A549 (cell line): ENCODE results near the gene GGACT. TPM values are rescaled to one million over a fixed set of nuclear protein-coding genes. Genes with fewer than 3 reads are reported as not detected.

Experiments used
- ATAC-seq, 2 experiments: fragments of 200-7000 bp in 1 of 2; fragments of >200 bp in 1 of 2; cut with Nextera tagmentation in 1 of 2; cut with Tn5 transposase in 1 of 2; 3 replicates each; pipeline versions ENCODE4 v1.8.0 to v1.9.1; 2018 to 2020; ENCODE audit warnings: mild to moderate bottlenecking in 1 of 2, moderate library complexity in 1 of 2
- CTCF ChIA-PET: fragments of 300-600 bp; sonication (Branson Sonifier 250); formaldehyde crosslinking; extraction: SDS; loops from one replicate; lab custom pipeline; 2021; ENCODE audit warnings: antibody characterized with exemption, inconsistent platforms; lab: Yijun Ruan, JAX
- POLR2A ChIA-PET: fragments of 350-600 bp; formaldehyde crosslinking; extraction: SDS; loops from one replicate; lab custom pipeline; 2021; ENCODE audit warnings: antibody characterized with exemption, inconsistent platforms; lab: Yijun Ruan, JAX
- DNase-seq, 2 experiments: peaks; one replicate each; pipeline versions ENCODE4 v3.0.0 to v3.0.0-alpha.2; 2011 to 2016; ENCODE audit warnings: low read depth in 1 of 2, low spot score in 1 of 2
- FAIRE-seq: peaks from 2 replicates; lab custom pipeline; 2011; peaks lifted over from hg19 to GRCh38; lab: Jason Lieb, UNC
- H3K27ac ChIP-seq, 2 experiments: fragments of >200 bp; sonication (Bioruptor Twin); formaldehyde crosslinking; 3 replicates each; pipeline ENCODE4 v1.5.1; 2016 to 2017
- H3K4me1 ChIP-seq: fragments of >200 bp; sonication (Bioruptor Twin); formaldehyde crosslinking; 3 replicates; pipeline ENCODE4 v1.6.1; 2016
- H3K4me2 ChIP-seq: fragments of >200 bp; sonication (Bioruptor Twin); formaldehyde crosslinking; 3 replicates; pipeline ENCODE4 v1.6.1; 2016
- H3K4me3 ChIP-seq: fragments of >200 bp; sonication (Bioruptor Twin); formaldehyde crosslinking; 3 replicates; pipeline ENCODE4 v1.5.1; 2016
- H3K9me3 ChIP-seq: fragments of >200 bp; sonication (Bioruptor Twin); formaldehyde crosslinking; 3 replicates; pipeline ENCODE4 v1.6.1; 2016
- BHLHE40 ChIP-seq: IDR thresholded peaks from 2 replicates; pipeline ENCODE4 v1.6.1; 2012; ENCODE audit warnings: low read depth, low read length, inconsistent platforms
- CBX2 ChIP-seq: fragments of 200-600 bp; sonication (generic); IDR thresholded peaks from 2 replicates; pipeline ENCODE4 v1.6.1; 2016; ENCODE audit warnings: low read depth, mild to moderate bottlenecking, borderline replicate concordance
- CHD4 ChIP-seq: fragments of 200-600 bp; sonication (generic); IDR thresholded peaks from 2 replicates; pipeline ENCODE4 v1.6.1; 2016; ENCODE audit warnings: antibody characterized with exemption, mild to moderate bottlenecking, borderline replicate concordance
- CTCF ChIP-seq: fragments of >200 bp; sonication (Bioruptor Twin); formaldehyde crosslinking; IDR thresholded peaks from 3 replicates; pipeline ENCODE4 v1.5.1; 2016
- EHMT2 ChIP-seq: fragments of 200-600 bp; sonication (generic); IDR thresholded peaks from 2 replicates; pipeline ENCODE4 v1.6.1; 2016; ENCODE audit warnings: antibody characterized with exemption, low read depth, mild to moderate bottlenecking, moderate library complexity
- FOSB ChIP-seq: fragments of 250-450 bp; sonication (Bioruptor Pico); IDR thresholded peaks from 2 replicates; pipeline ENCODE4 v1.5.0; 2020; ENCODE audit warnings: mild to moderate bottlenecking, moderate library complexity
- HMGXB4 ChIP-seq: fragments of 250-450 bp; sonication (Bioruptor Pico); IDR thresholded peaks from 2 replicates; pipeline ENCODE4 v1.5.0; 2021; ENCODE audit warnings: mild to moderate bottlenecking, moderate library complexity, borderline replicate concordance
- HOXA7 ChIP-seq: fragments of 250-450 bp; sonication (Bioruptor Pico); IDR thresholded peaks from 2 replicates; pipeline ENCODE4 v1.5.0; 2020; ENCODE audit warnings: mild to moderate bottlenecking, moderate library complexity
- HOXB13 ChIP-seq: fragments of 250-450 bp; sonication (Bioruptor Pico); IDR thresholded peaks from 2 replicates; pipeline ENCODE4 v1.5.0; 2020; ENCODE audit warnings: low read depth, mild to moderate bottlenecking, moderate library complexity
- JUN ChIP-seq, 2 experiments: fragments of >200 bp; sonication (Bioruptor Twin); formaldehyde crosslinking; IDR thresholded peaks; 2 replicates in 1 of 2; 3 replicates in 1 of 2; pipeline ENCODE4 v1.6.1; 2016 to 2017
- MAFK ChIP-seq: fragments of 450-650 bp; IDR thresholded peaks from 2 replicates; pipeline ENCODE4 v1.6.1; 2014; ENCODE audit not compliant: partially characterized antibody
- MYC ChIP-seq: IDR thresholded peaks from 2 replicates; pipeline ENCODE4 v1.6.1; 2012; ENCODE audit warnings: mild to moderate bottlenecking, inconsistent platforms, low read length, improper control_type of control experiment, borderline replicate concordance
- NFE2L2 ChIP-seq: fragments of 150-350 bp; conservative IDR thresholded peaks from 2 replicates; pipeline ENCODE4 v1.6.1; 2014; ENCODE audit warnings: low read length
- NR3C1 ChIP-seq: fragments of >200 bp; sonication (Bioruptor Twin); formaldehyde crosslinking; IDR thresholded peaks from 3 replicates; pipeline ENCODE4 v1.6.1; 2017
- PBX3 ChIP-seq: IDR thresholded peaks from 2 replicates; pipeline ENCODE4 v1.6.1; 2012
- PHF8 ChIP-seq: fragments of 200-600 bp; sonication (generic); IDR thresholded peaks from 2 replicates; pipeline ENCODE4 v1.6.1; 2016; ENCODE audit warnings: low read depth, mild to moderate bottlenecking, antibody characterized with exemption, moderate library complexity, borderline replicate concordance
- POLR2A ChIP-seq: IDR thresholded peaks from 2 replicates; pipeline ENCODE4 v1.6.1; 2012; ENCODE audit warnings: mild to moderate bottlenecking, low read length
- RARB ChIP-seq: fragments of 250-450 bp; sonication (Bioruptor Pico); IDR thresholded peaks from 2 replicates; pipeline ENCODE4 v1.8.0; 2021; ENCODE audit warnings: mild to moderate bottlenecking, moderate library complexity
- SMC3 ChIP-seq: fragments of >200 bp; sonication (Bioruptor Twin); formaldehyde crosslinking; IDR thresholded peaks from 3 replicates; pipeline ENCODE4 v1.6.1; 2018; ENCODE audit warnings: inconsistent platforms
- SREBF2 ChIP-seq: fragments of 450-650 bp; IDR thresholded peaks from 2 replicates; pipeline ENCODE4 v1.6.1; 2014; ENCODE audit warnings: mild to moderate bottlenecking, moderate library complexity
- USF2 ChIP-seq: fragments of 450-650 bp; IDR thresholded peaks from 2 replicates; pipeline ENCODE4 v1.6.1; 2014; ENCODE audit warnings: antibody characterized with exemption
- ZNF302 ChIP-seq: fragments of 250-450 bp; sonication (Bioruptor Pico); IDR thresholded peaks from 2 replicates; pipeline ENCODE4 v1.9.0; 2021; ENCODE audit warnings: inconsistent platforms, mild to moderate bottlenecking, moderate library complexity
- WGBS: methylation state at CpG from one replicate; pipeline ENCODE4 v1.1.6; 2017; ENCODE audit errors: missing lambda C conversion rate; 5-methylcytosine and 5-hydroxymethylcytosine counted together
- polyA plus RNA-seq, 4 experiments: library from polyadenylated mRNA; depleted of rRNA in 3 of 4; stranded (reverse); fragments of >200 nt; fragmentation: RNase III in 1 of 4; extraction: RNeasy Plus Mini Kit Qiagen cat#74134 plus additional on column Dnase treatment in 1 of 4; gene quantifications; 2 replicates in 3 of 4; 3 replicates in 1 of 4; pipeline ENCODE4 v1.2.3, GENCODE V29; 2011 to 2017

GGACT gene
- polyA plus RNA-seq, 2 of the 4 experiments (the other 2 are of a cell fraction), result 2.7 to 8.6 TPM

GRCh38 chr13:100518394-100519062 is 70.1 kb downstream of the GGACT start:
- H3K4me1 ChIP-seq, result peaks cover 38% of the 10 kb centered on the region
- TF ChIP-seq NFE2L2 (peak; percentile 48; the same call in 1 of the 2 replicates), MAFK (peak; percentile 36), NR3C1 (no peak)
- no peak overlapping the region for H3K4me2 ChIP-seq
- H3K9me3 ChIP-seq, result no peaks in the 10 kb centered on the region
- peak overlapping the region in 1 of 2 experiments; percentile 86; a peak in 2 of 6 replicates for H3K27ac ChIP-seq
- DNase-seq (no peak), FAIRE-seq (no peak), ATAC-seq (no peak)
- no peak overlapping the region for H3K4me3 ChIP-seq
- CTCF ChIA-PET, result interaction anchor here (0.6 kb wide), 1 partner anchor 476 kb away, joined by 3 read pairs; no protein-coding TSS in a partner anchor
- POLR2A ChIA-PET, result no interaction called here
- 88% methylated on average over 8 of the region's 8 CpGs for WGBS

- ChIA-PET POLR2A (no interaction called here), CTCF (interaction anchor here (0.6 to 1.4 kb wide), 4 partner anchors 280 to 601 kb away, joined by 3 to 9 read pairs (median 3); no protein-coding TSS in a partner anchor)
- DNase-seq (no peak), FAIRE-seq (no peak), ATAC-seq (no peak)
- Histone ChIP-seq H3K27ac (peak overlapping the region; percentile 65 to 86), H3K4me3 (no peak overlapping the region), H3K9me3 (no peaks in the 10 kb centered on the region), H3K4me2 (peak overlapping the region; percentile 71), H3K4me1 (peaks cover 43% of the 10 kb centered on the region)
- 94% methylated on average over 13 of the region's 13 CpGs for WGBS
- TF ChIP-seq NR3C1 (no peak), HOXA7 (CRISPR knock-in tag) (no peak), CHD4 (no peak), FOSB (CRISPR knock-in tag) (no peak), BHLHE40 (no peak), PHF8 (no peak), CTCF (no peak), MYC (no peak), HMGXB4 (no peak), PBX3 (no peak)
Measured at GRCh38 chr13:100517728-100518127, 70.9 kb downstream of the GGACT start.

- TF ChIP-seq RARB (CRISPR knock-in tag), result no peak
- TF ChIP-seq ZNF302, result no peak
- no peak for TF ChIP-seq JUN (IDR thresholded peaks at IDR 0.05)
- no peak for TF ChIP-seq EHMT2
- TF ChIP-seq MAFK, result no peak
- no peak for TF ChIP-seq CBX2
- TF ChIP-seq SREBF2, result no peak
- no peak for TF ChIP-seq SMC3
- no peak for TF ChIP-seq HOXB13
- no peak for TF ChIP-seq USF2
- no peak for TF ChIP-seq POLR2A
- TF ChIP-seq PHF8, result no peak
- Histone ChIP-seq H3K4me1 (peaks cover 43% of the 10 kb centered on the region), H3K4me2 (peak overlapping the region; percentile 71), H3K4me3 (no peak overlapping the region), H3K9me3 (no peaks in the 10 kb centered on the region), H3K27ac (peak overlapping the region; percentile 65 to 86)
- ChIA-PET POLR2A (no interaction called here), CTCF (interaction anchor here (0.6 to 1.4 kb wide), 4 partner anchors 280 to 601 kb away, joined by 3 to 9 read pairs (median 3); no protein-coding TSS in a partner anchor)
- ATAC-seq, result peak; percentile 52 to 69; a peak in 4 of 6 replicates
- peak; percentile 18 to 48 for DNase-seq
- 14% methylated on average over 9 of the region's 9 CpGs for WGBS
- FAIRE-seq, result no peak
Measured at GRCh38 chr13:100517135-100517534, 71.5 kb downstream of the GGACT start.
